Endothelial cell of umbilical vein (primary cell): ENCODE measurements around the gene SFMBT1. TPM values are rescaled to one million over a fixed set of nuclear protein-coding genes. Genes with fewer than 3 reads are reported as not detected.

Source experiments
- BruUV-seq: library from RNA; stranded (reverse); fragments of 400-500 nt; replicated peaks from 2 replicates; lab custom pipeline; 2021; lab: Mats Ljungman, UMichigan
- CTCF ChIA-PET: fragments of 300-600, 350-600 bp; sonication (Branson Sonifier 250); formaldehyde crosslinking; loops from one replicate; lab custom pipeline; 2021; ENCODE audit warnings: antibody characterized with exemption, inconsistent platforms; lab: Charles Lee
- POLR2A ChIA-PET: fragments of 300-600, 350-600 bp; sonication (Branson Sonifier 250); formaldehyde crosslinking; loops from one replicate; lab custom pipeline; 2021; ENCODE audit warnings: antibody characterized with exemption, inconsistent platforms; lab: Charles Lee
- DNase-seq: peaks from one replicate; pipeline ENCODE4 v3.0.0-alpha.2; 2011; ENCODE audit warnings: low read depth, low spot score
- FAIRE-seq: peaks from 2 replicates; lab custom pipeline; 2011; peaks lifted over from hg19 to GRCh38; lab: Jason Lieb, UNC
- H2AFZ ChIP-seq: 2 replicates; pipeline ENCODE4 v1.6.0; 2012; ENCODE audit warnings: low read depth, low read length, control low read depth, inconsistent platforms
- H3K27ac ChIP-seq: 2 replicates; pipeline ENCODE4 v1.5.1; 2011; ENCODE audit warnings: low read depth, mild to moderate bottlenecking, control low read depth, low read length, moderate library complexity; ENCODE audit not compliant: insufficient read depth
- H3K27me3 ChIP-seq, 2 experiments: 2 replicates each; pipeline versions ENCODE4 v1.6.0 to v1.6.1; 2011; ENCODE audit warnings: low read length in 2 of 2, mixed read lengths in 1 of 2; ENCODE audit not compliant: control insufficient read depth in 2 of 2, insufficient read depth in 2 of 2
- H3K36me3 ChIP-seq, 2 experiments: 2 replicates in 1 of 2; 3 replicates in 1 of 2; pipeline ENCODE4 v1.5.1; 2011; ENCODE audit warnings: low read length in 2 of 2, mild to moderate bottlenecking in 1 of 2, moderate library complexity in 1 of 2; ENCODE audit not compliant: control insufficient read depth in 2 of 2, insufficient read depth in 2 of 2; ENCODE audit errors: extremely low read depth in 1 of 2
- H3K4me1 ChIP-seq: 3 replicates; pipeline ENCODE4 v1.5.1; 2011; ENCODE audit warnings: mild to moderate bottlenecking, low read length; ENCODE audit not compliant: control insufficient read depth, insufficient read depth; ENCODE audit errors: extremely low read depth
- H3K4me2 ChIP-seq: 2 replicates; pipeline ENCODE4 v1.6.1; 2011; ENCODE audit warnings: low read length, control low read depth, mixed read lengths; ENCODE audit not compliant: insufficient read depth
- H3K4me3 ChIP-seq, 3 experiments: fragments of 200-600 bp in 1 of 3; sonication (generic), shearing (Covaris generic) in 1 of 3; replicated peaks in 1 of 3; 2 replicates each; pipeline ENCODE4 v1.5.1; 2011 to 2016; ENCODE audit warnings: control low read depth in 3 of 3, low read length in 3 of 3, mild to moderate bottlenecking in 2 of 3, inconsistent platforms in 1 of 3, low read depth in 1 of 3, moderate library complexity in 1 of 3; ENCODE audit not compliant: insufficient read depth in 1 of 3
- H3K79me2 ChIP-seq: 2 replicates; pipeline ENCODE4 v1.6.0; 2012; ENCODE audit warnings: low read length, inconsistent platforms; ENCODE audit not compliant: control insufficient read depth, insufficient read depth
- H3K9ac ChIP-seq: replicated peaks from 2 replicates; pipeline ENCODE3; 2011; ENCODE audit warnings: low read length, control low read depth; ENCODE audit not compliant: insufficient read depth; ENCODE audit errors: extremely low read depth
- H3K9me1 ChIP-seq: replicated peaks from 3 replicates; pipeline ENCODE4 v1.6.0; 2011; ENCODE audit warnings: mild to moderate bottlenecking, low read length; ENCODE audit not compliant: control insufficient read depth, insufficient read depth; ENCODE audit errors: extremely low read depth
- H3K9me3 ChIP-seq: replicated peaks from 2 replicates; pipeline ENCODE4 v1.5.1; 2012; ENCODE audit warnings: low read length, inconsistent platforms; ENCODE audit not compliant: control insufficient read depth, insufficient read depth
- H4K20me1 ChIP-seq: replicated peaks from 2 replicates; pipeline ENCODE3; 2011; ENCODE audit warnings: mild to moderate bottlenecking, low read length; ENCODE audit not compliant: control insufficient read depth, insufficient read depth; ENCODE audit errors: extremely low read depth
- CTCF ChIP-seq, 2 donors: IDR thresholded peaks; 1 replicate in 1 of 2; 2 replicates in 1 of 2; pipeline ENCODE4 v1.5.1; 2011; ENCODE audit warnings: low read length in 2 of 2, mild to moderate bottlenecking in 2 of 2, moderate library complexity in 2 of 2, control low read depth in 1 of 2, inconsistent platforms in 1 of 2, low read depth in 1 of 2; ENCODE audit not compliant: insufficient read depth in 1 of 2; ENCODE audit errors: extremely low read depth in 1 of 2
- EZH2 ChIP-seq: IDR thresholded peaks from 2 replicates; pipeline ENCODE4 v1.6.1; 2012; ENCODE audit warnings: borderline replicate concordance, low read depth, mild to moderate bottlenecking, moderate library complexity, low read length, inconsistent platforms; ENCODE audit not compliant: severe bottlenecking
- FOS ChIP-seq: IDR thresholded peaks from 2 replicates; pipeline ENCODE4 v1.6.1; 2011; ENCODE audit warnings: mild to moderate bottlenecking, low read length, moderate library complexity, borderline replicate concordance; ENCODE audit not compliant: insufficient read depth
- GATA2 ChIP-seq: IDR thresholded peaks from 2 replicates; pipeline ENCODE4 v1.7.0; 2011; ENCODE audit warnings: low read depth, mild to moderate bottlenecking, moderate library complexity, mixed read lengths, low read length; ENCODE audit not compliant: insufficient read length, insufficient read depth
- JUN ChIP-seq: IDR thresholded peaks from 2 replicates; pipeline ENCODE4 v1.6.1; 2011; ENCODE audit warnings: borderline replicate concordance, low read depth; ENCODE audit not compliant: insufficient read length, insufficient read depth
- MAX ChIP-seq: IDR thresholded peaks from 2 replicates; pipeline ENCODE4 v1.6.1; 2011; ENCODE audit not compliant: insufficient read depth, insufficient read length
- MYC ChIP-seq: IDR thresholded peaks from one replicate; pipeline ENCODE4 v1.6.1; 2011; ENCODE audit warnings: mild to moderate bottlenecking, low read depth, low read length
- POLR2A ChIP-seq: IDR thresholded peaks from 2 replicates; pipeline ENCODE4 v1.6.1; 2012; ENCODE audit warnings: low read depth, mild to moderate bottlenecking, control low read depth, low read length
- POLR2AphosphoS5 ChIP-seq: IDR thresholded peaks from 2 replicates; pipeline ENCODE4 v1.6.1; 2012; ENCODE audit warnings: low read depth, mild to moderate bottlenecking, control low read depth, low read length, moderate library complexity; ENCODE audit not compliant: insufficient read depth
- dilution Hi-C: fragments of 300-500 bp; cut with MboI; formaldehyde crosslinking; loops from one replicate; pipeline ENCODE4 v1.15.0; 2019; ENCODE audit warnings: low sequenced_read_pairs; ENCODE audit not compliant: extremely low pct_ligation_motif_present
- intact Hi-C: fragments of 100-400 bp; cut with micrococcal nuclease; formaldehyde crosslinking; loops from one replicate; pipeline ENCODE4 v1.10.0; 2022
- polyA plus RNA-seq, 4 experiments: library from polyadenylated mRNA; depleted of rRNA in 3 of 4; stranded (reverse) in 3 of 4; unstranded in 1 of 4; fragments of >200 nt; gene quantifications; 2 replicates each; pipeline versions ENCODE4 v1.2.1 to v1.2.3, GENCODE V29; 2011 to 2012; ENCODE audit warnings: missing spikeins in 1 of 4
- total RNA-seq: library from RNA; stranded (reverse); gene quantifications from 2 replicates; pipeline ENCODE4 v1.2.3, GENCODE V29; 2021

The SFMBT1 gene
- total and polyA plus RNA-seq, 2 donors (not counting 3 experiments of a cell fraction or from before 2014, with no cell fraction given) = 1.8 to 6.0 TPM

- ChIA-PET CTCF (interaction anchor here (1.0 to 1.8 kb wide), 2 partner anchors 9 to 14 kb away, joined by 4 to 5 read pairs; no protein-coding TSS in a partner anchor), POLR2A (interaction anchor here (0.6 kb wide), 1 partner anchor 729 kb away, joined by 3 read pairs; no protein-coding TSS in a partner anchor)
- Histone ChIP-seq H3K4me2 (no peak overlapping the region), H4K20me1 (no peaks in the 10 kb centered on the region), H3K79me2 (no peaks in the 10 kb centered on the region), H3K9ac (no peak overlapping the region), H3K4me3 (no peak overlapping the region), H3K9me3 (no peaks in the 10 kb centered on the region), H3K4me1 (no peaks in the 10 kb centered on the region), H3K36me3 (peaks cover 3 to 10% of the 10 kb centered on the region in 2 experiments), H3K27ac (no peak overlapping the region), H2AFZ (no peak overlapping the region), H3K9me1 (no peaks in the 10 kb centered on the region), H3K27me3 (no peaks in the 10 kb centered on the region)
- BruUV-seq = no TSS peak
- DNase-seq = no peak
- TF ChIP-seq EZH2 (no peak), MAX (no peak), JUN (no peak), CTCF (IDR thresholded peaks at IDR 0.05; ENCODE audit: extremely low read depth in 1 of 2, insufficient read depth in 1 of 2, low read depth in 1 of 2, low read length in 2 of 2) (no peak), MYC (no peak), POLR2A (no peak), GATA2 (no peak), FOS (no peak), POLR2AphosphoS5 (no peak)
- intact Hi-C loops = no loop called here
- no peak for FAIRE-seq
- dilution Hi-C loops = no loop called here
These were observed 47.1 kb upstream of the SFMBT1 start for GRCh38 chr3:53092942-53093341.
